Stimulated activated CD4-positive, alpha-beta T cell treated with anti-CD3 and anti-CD28 coated beads, Interleukin-4, amount 100 ng/mL, for 1 hour (primary cell): ENCODE measurements around the gene CFDP1.

Experiments
- DNase-seq: peaks from one replicate; pipeline ENCODE4 v3.0.0-alpha.2; 2020

CFDP1 gene

GRCh38 chr16:75432828-75433731 lies at the start of gene CFDP1:
CFDP1 (minus strand) TSS chr16:75433503; CDS start chr16:75433352, 151 bp downstream.
- peak; percentile 94 for DNase-seq

GRCh38 chr16:75482434-75483205 lies 49.3 kb upstream of the CFDP1 start:
- DNase-seq: no peak

GRCh38 chr16:75481475-75481874 lies 48.2 kb upstream of the CFDP1 start:
- DNase-seq: no peak

- DNase-seq: no peak
Measured at GRCh38 chr16:75479421-75479990, 46.2 kb upstream of the CFDP1 start.

GRCh38 chr16:75478480-75479345 lies 45.4 kb upstream of the CFDP1 start:
- DNase-seq: no peak

- DNase-seq: no peak
Measured at GRCh38 chr16:75477680-75478473, 44.6 kb upstream of the CFDP1 start.

GRCh38 chr16:75476817-75477216 lies 43.5 kb upstream of the CFDP1 start:
- DNase-seq: no peak

- no peak for DNase-seq
Measured at GRCh38 chr16:75475420-75475847, 42.1 kb upstream of the CFDP1 start.

GRCh38 chr16:75472908-75473877 lies 39.9 kb upstream of the CFDP1 start:
- DNase-seq: no peak

- DNase-seq: no peak
Measured at GRCh38 chr16:75471723-75472633, 38.7 kb upstream of the CFDP1 start.

- DNase-seq: no peak
Measured at GRCh38 chr16:75466760-75467159, 33.5 kb upstream of the CFDP1 start.

- peak; percentile 99 for DNase-seq
Measured at GRCh38 chr16:75464122-75464918, 31.0 kb upstream of the CFDP1 start, which contains the start of gene TMEM170A. TMEM170A (minus strand) TSS chr16:75464689; CDS start chr16:75464600, 89 bp downstream.

- peak; percentile 29 for DNase-seq
Measured at GRCh38 chr16:75463389-75464121, 30.3 kb upstream of the CFDP1 start.

GRCh38 chr16:75462806-75463205 lies 29.5 kb upstream of the CFDP1 start:
- no peak for DNase-seq

- no peak for DNase-seq
Measured at GRCh38 chr16:75461575-75461974, 28.3 kb upstream of the CFDP1 start.

GRCh38 chr16:75460446-75460845 lies 27.1 kb upstream of the CFDP1 start:
- no peak for DNase-seq

- no peak for DNase-seq
Measured at GRCh38 chr16:75459691-75460090, 26.4 kb upstream of the CFDP1 start.

GRCh38 chr16:75458439-75458838 lies 25.1 kb upstream of the CFDP1 start:
- no peak for DNase-seq
